ENCODE data around the gene TMEM14C.

The TMEM14C gene

DNA sequence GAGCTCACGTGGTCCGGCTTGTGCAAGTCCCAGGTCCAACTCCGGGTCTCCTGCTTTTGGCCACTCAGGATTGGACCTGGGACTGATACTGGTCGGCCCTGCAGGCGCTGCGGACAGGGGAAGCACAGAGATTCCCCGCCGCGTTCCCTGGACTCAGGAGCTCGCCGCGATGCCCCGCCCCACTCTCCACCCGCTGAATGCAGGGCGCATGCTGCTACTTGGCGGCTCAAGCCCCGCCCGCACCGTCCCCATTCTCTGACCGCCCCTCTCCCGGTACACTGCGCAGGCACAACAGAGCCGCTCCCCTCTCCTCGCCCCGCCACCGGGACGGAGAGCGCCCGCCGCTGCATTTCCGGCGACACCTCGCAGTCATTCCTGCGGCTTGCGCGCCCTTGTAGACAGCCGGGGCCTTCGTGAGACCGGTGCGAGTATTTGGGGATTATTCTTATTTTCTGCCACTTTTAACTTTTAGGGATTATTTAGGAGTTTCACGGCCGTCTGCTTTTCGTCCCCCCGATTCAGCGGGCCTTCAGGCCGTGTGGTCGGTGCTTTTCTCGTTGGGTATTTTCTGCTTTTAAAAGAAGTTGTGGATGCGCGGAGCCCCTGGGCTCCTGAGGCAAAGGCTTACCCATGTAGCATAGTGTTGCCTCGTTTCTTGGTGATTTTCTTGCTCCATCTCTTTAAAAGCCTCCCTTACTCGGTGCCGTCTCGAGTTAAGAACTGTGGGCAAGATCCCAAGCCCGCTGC, at the start of gene TMEM14C:
Gene TMEM14C (plus strand): TSS at position 251 of the 747 bp plus-strand sequence. CDS start 1,544 bp downstream, outside the sequence.
- peak; percentile 94 for DNase-seq

DNA sequence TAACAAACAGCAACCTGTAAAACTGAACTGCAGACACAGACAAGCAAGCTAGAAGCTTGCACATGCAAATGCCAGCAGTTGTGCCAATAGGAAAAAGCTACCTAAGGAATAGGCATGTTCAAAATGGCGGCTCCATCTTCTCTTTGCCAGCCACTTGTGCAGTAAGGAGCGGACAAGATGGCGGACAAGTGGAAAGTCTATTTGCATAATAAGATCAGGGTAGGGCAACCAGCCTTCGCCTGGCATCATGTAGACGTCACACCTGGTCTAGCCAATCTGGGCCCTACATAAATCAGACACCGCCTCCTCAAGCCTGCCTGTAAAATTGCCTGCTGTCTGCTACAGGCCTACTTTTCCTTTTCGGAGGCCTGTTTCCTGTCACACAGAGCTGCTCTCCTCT, 46.5 kb upstream of the TMEM14C start:
- DNase-seq, result no peak

DNA sequence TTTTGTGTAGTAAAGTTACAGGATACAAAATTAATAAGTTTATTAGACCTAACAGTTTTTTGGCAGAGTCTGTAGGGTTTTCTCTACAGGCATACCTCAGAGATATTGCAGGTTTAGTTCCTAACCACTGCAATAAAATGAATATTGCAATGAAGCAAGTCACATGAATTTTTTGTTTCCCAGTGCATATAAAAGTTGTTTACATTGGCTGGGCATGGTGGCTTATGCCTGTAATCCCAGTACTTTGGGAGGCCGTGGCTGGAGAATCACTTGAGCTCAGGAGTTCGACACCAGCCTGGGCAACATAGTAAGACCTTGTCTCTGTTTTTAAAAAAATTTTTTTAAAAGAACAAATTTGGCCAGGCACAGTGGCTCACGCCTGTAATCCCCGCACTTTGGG, 44.4 kb upstream of the TMEM14C start:
- DNase-seq, result no peak

DNA sequence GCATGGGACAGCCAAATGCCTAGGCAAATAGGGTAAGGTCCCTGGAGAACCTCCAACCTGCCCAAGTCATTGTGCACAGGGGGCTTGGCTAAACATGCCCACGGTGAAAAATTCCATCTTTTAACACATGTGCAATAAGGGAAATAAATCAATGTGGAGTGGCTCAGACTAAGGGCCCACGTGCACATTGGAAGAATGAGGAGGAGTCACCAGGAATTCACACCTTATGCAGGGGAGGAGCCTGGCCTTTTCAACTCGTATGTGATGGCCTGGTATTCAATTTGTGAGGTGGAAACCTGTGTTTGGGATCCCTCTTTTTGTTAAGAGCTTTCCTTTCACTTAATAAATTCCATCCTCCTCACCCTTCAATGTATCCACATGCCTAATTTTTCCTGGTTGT, 41.1 kb upstream of the TMEM14C start:
- no peak for DNase-seq

DNA sequence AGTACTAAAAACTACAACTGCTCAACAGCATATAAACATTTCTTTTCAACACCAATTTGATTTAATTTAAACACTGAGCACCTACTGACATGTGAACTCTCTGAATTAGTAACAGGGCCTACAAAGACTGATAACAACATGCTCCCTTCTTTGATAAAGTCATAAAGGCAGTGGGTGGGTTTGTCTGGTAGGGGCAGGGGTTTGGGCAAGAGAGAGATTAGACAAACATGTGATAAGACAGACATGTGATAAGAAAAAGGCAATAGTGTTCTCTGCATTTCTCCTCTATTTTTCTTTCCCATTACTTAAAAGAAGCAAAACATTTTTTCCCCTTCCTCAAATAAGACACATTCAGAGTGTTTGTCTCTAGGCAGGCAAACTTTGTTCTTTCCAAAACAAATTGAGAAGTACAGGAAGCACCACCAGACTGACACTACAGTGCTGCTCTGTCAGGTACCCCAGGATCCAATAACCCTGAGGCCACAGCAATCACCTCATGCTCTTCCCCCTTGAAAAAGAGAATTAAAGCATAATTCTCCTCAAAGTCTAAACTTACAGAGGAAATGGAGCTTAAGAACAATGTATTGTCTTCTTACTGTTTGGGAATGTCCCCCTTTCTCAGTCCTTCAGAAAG, 40.4 kb upstream of the TMEM14C start:
- DNase-seq, result peak; percentile 56

DNA sequence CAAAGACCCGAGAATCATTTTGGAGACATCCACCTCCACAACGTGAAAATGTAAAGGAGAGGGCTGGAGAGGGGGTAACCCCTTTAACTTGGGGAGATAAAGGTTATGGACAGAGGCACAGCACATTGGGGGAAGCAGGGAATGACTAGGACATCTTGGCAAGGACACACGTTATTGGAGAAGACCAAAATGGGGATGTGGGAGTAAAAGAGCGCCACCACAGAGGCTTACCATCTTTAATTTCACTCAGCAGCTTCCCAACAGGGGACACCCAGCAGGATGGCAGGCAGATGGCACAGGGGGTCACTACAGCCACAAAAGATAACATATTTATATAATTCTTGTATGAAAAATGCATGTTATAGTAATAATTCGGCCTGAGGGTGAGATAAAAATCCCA, 38.3 kb upstream of the TMEM14C start:
- DNase-seq, result no peak

DNA sequence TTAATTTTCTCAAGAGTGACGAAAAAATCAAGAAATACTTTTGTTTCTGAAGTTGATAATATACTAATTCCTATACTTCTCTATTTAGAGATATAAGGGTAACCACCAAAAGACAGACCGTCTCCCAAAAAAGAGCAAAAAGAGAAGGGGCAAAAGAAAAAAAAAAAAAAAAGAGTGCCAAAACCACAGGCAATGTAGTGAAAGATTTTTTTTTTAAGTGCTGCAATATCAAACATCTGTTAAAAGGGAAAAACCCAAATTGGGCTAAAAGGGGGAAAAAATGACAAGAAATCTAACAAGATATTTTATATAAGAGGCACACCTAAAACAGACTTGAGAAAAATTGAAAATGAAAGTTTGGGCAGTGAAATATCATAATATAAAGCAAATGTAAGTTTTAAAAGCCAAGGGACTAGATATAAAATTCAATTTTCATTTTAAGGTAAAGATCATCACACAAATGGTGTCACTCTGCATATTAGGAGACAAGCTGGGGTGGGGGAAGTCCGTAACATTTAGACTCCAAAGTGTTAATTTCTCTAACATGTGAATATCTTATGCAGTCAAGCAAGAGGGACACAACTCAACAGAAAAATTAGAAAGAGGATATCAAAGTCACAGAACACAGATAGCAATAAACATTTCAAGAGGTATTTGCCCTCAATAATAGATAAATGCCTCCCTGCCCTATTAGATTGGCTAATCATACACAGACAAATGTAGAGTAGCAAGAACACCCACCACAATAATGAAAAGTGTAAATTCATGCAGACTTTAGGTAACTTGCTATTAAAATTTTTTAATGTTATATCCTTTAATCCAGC, 37.6 kb upstream of the TMEM14C start:
- DNase-seq, result peak; percentile 83

DNA sequence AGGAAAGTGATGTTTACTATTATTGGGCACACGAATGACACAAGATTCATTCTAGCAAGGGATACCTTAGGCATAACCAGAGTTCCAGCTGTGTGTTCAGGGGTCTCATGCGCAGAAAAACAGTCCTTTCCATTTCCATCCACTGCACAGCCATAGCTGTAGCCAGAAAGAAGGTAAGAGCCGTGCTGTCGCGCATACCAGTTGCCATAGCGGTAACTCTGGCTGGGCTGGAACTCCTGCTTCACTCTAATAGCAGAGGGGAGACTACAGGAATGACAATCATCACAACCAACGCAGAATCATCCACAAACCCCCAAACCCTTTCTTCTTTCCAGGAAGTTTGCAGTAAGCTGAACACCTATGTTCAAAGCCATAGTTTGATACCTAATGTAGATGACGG, 36.0 kb upstream of the TMEM14C start:
- DNase-seq, result no peak

DNA sequence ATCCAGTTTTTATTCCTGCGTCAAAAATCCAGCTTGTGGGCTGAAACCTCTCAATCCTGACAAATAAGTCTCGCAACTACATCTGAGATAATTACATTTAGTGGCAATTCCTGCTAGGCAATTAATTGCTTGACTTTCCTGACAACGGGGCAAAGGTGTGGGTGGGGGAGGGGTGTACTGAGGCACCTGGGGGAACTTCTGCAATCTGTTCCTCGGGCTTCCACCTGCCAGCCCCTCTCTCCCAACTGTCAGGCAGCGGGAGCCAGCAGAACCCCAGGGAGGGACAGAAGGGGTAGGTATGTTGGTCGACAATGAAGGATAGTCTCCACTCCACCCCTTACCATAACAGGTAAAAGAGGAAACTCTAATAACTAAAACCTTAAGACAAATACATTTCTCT, 35.3 kb upstream of the TMEM14C start:
- no peak for DNase-seq

DNA sequence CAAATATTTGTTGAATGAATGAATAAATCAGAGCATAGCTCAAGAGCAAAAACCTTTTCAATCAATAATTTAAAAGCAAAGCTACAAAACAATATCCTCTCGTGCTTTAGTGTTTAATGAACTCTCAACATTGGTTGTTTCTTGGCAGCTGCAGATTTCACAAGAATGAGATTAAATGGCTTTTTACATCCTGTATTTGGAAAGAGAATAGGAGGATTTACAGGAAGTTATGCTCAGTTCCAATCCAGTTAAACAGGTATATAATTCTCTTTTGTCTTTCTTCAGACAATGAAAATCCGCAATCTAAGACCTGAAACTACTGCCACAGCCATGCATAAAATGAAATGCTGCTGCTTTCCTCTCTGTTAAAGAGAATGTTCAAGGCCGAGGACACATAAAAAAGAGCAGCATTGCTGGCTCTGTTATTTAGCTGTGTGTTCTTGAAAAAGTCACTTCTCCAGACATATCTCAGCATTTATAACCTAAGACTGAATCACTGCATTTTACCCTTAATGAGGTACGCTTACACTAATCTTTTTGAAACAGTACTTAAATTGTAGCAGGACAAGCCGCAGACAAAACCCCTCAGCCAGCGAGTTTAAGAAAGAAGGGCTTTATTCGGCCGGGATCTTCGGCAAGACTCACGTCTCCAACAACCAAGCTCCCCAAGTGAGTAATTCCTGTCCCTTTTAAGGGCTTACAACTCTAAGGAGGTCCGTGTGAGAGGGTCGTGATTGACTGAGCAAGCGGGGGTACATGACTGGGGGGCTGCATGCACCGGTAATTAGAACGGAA, 32.0 kb upstream of the TMEM14C start:
- no peak for DNase-seq

DNA sequence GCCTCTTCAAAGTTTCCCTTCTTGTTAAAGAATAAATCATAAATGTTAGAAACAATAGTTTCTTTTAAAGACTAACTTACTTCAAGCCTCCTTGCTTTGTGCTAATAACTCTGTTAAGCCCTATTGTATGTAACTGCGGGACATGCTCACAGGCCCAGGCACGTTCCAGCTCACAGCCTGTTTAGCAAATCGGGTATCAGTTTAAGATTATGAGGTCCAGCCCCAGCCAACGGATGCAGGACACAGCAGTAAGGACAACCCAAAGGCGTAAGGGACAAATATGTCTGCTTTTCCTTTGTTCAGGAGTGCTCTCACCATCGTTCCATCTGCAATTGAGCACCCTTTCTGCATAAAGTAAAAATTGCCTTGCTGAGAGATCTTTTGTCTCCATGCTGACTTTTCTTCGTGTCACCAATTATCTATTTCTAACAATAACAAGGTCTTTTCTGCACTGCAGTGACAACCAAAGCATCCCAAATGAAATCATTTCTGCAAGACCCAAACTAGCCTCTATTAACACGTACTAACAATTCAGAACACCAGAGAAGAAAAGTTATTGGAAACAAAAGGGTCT, 29.8 kb upstream of the TMEM14C start:
- peak; percentile 31 for DNase-seq

DNA sequence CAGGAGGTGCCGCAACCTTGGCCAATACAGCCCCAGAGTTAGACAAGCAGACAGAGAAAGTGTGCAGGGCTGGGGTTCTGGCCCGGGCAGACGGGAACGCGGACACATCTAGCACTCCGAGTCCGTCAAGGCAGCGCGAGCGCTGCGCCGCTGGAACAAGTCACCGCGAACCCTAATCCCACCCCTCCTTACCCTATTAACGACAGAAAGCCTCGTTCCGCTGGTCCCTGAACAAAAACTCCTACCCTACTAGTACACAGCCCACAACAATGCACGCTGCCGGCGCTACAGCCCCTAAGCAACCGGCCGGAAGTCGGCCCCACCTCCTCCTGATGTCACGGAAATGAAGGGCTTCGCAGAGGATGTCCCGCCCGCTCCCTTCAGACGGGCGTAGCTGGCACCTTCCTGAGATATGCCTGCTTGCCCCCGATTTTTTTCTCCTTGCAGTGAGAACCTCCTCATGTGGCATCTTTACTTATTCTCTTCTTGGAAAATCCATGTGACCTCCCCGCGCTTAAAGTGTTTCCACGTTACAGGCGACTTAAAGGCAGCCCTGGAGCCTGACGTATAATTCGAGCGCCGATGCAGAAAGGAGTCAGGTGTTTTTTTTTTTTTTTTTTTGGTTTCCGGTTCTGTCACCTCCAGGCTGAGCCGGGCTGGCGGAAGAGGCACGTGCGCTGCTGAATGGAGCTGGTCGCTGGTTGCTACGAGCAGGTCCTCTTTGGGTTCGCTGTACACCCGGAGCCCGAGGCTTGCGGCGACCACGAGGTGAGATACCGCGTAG, 28.4 kb upstream of the TMEM14C start, which contains the start of the genes C6orf52 and PAK1IP1:
Gene C6orf52 (minus strand): TSS at position 315 of the 784 bp plus-strand sequence. CDS start 7,066 bp downstream, outside the sequence.
Gene PAK1IP1 (plus strand): TSS at position 671 of the 784 bp plus-strand sequence. CDS start 14 bp downstream, at position 685.
- peak; percentile 96 for DNase-seq

DNA sequence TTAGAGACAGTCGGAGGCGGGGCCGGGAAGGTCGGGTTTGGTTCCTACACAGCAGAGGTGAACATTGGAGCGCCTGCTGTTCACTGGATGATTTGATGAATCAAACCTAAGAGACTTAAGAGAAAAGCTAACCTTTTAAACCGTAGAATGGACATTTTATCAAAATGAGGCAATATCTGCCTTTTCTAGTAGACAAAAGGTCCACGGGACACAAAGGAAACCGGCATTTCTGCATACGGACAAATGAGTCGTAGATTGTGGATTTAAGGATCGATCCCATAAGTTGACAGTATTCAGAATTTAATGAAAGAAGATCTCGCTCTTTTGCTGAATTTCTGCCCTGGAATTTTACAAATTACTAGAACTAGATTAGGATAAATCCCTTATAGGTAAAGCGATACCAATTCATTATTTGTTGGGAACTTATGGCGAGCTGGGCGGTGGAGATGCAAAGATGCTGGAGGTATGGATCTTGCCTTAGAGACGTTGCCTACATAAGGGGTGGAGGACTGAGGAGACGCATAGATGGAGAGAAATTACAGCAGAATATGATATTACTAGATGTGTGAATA, 27.7 kb upstream of the TMEM14C start:
- peak; percentile 33 for DNase-seq

DNA sequence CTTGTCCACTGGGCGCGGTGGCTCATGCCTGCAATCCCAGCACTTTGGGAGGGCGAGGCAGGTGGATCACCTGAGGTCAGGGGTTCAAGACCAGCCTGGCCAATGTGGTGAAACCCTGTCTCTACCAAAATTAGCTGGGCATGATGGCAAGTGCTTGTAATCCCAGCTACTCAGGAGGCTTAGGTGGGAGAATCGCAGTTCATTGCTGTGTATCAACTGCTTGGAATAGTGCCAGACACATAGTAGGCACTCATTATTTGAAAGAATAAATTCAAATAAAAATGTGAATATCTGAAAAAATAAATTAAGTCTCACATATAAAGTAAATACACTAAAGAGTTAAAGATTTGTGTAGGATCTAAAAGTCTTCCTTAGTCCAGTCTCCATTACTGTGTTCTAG, 26.2 kb upstream of the TMEM14C start:
- DNase-seq, result no peak

DNA sequence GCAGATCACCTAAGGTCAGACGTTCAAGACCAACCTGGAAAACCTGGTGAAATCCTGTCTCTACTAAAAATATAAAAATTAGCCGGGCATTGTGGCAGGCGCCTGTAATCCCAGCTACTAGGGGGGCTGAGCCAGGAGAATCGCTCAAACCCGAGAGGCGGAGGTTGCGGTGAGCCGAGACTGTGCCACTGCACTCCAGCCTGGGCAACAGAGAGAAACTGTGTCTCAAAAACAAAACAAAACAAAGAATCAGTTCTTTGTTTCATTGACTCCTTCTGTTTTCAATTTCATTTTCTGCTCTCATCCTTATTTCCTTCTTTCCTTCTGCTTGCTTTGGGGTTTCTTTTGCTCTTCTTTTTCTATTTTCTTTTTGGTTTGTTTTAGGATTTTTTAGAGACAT, 8.9 kb upstream of the TMEM14C start:
- DNase-seq, result no peak

DNA sequence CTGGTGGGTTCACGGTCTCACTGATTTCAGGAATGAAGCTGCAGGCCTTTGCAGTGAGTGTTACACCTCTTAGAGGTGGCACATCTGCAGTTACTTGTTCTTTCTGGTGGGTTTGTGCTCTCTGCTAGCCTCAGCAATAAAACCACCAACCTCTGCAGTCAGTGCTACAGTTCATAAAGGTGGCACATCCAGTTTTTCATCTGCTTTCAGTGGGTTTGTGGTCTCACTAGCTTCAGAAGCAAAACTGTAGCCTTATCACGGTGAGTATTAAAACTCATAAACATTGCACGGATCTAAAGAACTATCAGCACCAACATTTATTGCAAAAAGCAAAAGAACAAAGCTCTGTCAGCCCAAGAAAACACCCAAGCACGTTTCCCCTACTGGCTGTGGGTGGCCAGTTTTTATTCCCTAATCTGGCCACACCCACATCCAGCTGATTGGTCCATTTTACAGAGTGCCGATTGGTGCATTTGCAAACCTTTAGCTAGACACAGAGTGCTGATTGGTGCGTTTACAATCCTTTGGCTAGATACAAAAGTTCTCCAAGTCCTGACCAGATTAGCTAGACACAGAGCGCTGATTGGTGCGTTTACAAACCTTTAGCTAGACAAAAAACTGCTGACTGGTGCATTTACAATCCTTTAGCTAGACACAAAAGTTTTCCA, 3.4 kb upstream of the TMEM14C start:
- peak; percentile 75 for DNase-seq

DNA sequence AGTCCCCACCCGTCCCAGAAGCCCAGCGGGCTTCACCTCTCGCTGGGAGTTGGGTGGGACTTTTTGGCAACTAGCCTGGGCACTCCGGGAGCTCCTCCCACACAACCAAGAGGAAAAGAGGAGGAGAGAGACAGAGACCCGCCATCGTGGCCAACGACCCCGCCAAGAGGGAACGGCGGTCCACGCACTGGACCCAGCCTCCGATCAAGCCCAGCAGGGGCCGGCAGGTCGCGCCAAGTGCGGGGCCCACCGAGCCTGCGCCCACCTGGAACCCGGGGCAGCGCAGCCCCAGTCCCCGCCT, 3.0 kb upstream of the TMEM14C start:
- DNase-seq, result no peak

DNA sequence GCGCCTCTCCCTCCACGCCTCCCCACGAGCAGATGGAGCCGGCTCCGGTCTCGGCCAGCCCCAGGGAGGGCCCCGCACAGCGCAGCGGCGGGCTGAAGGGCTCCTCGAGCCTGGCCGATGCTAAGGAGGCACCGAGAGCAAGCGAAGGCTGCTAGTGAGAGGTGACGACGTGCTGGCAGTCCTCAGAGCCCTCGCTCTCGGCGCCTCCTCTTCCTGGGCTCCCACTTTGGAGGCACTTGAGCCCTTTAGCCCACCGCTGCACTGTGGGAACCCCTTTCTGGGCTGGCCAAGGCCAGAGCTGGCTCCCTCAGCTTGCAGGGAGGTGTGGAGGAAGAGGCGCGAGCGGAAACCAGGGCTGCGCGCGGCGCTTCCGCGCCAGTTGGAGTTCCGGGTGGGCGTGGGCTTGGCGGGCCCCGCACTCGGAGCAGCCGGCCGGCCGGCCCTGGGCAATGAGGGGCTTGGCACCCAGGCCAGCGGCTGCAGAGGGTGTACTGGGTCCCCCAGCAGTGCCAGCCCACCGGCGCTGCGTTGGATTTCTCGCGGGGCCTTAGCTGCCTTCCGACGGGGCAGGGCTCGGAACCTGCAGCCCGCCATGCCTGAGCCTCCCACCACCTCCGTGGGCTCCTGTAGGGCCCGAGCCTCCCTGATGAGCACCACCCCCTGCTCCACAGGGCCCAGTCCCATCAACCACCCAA, 2.5 kb upstream of the TMEM14C start:
- peak; percentile 55 for DNase-seq

DNA sequence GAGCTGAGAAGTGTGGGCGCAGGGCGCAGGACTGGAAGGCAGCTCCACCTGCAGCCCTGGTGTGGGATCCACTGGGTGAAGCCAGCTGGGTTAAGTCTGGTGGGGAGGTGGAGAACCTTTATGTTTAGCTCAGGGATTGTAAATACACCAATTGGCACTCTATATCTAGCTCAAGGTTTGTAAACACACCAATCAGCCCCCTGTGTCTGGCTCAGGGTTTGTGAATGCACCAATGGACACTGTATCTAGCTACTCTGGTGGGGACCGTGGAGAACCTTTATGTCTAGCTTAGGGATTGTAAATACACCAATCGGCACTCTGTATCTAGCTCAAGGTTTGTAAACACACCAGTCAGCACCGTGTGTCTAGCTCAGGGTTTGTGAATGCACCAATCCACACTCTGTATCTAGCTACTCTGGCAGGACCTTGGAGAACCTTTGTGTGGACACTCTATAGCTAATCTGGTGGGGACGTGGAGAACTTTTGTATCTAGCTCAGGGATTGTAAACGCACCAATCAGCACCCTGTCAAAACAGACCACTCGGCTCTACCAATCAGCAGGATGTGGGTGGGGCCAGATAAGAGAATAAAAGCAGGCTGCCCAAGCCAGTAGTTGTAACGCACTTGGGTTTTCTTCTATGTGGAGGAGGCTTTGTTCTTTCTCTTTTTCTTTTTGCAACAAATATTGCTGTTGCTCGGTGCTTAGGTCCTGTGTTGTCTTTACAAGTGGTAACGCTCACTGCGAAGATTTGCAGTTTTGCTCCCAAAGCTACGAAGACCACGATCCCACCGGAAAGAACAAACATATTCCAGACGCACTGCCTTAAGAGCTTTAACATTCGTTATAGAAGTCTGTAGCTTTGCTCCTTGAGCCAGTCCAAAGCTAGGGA, 1.7 kb upstream of the TMEM14C start:
- DNase-seq, result peak; percentile 61

All from hematopoietic multipotent progenitor cell treated with erythropoietin and hydrocortisone succinate and interleukin-3 and kit ligand, for 8 days (in vitro differentiated cells).